ENCODE results near the gene SLC26A3. TPM values are rescaled to one million over a fixed set of nuclear protein-coding genes. Genes with fewer than 3 reads are reported as not detected.

Gene SLC26A3
- total and polyA plus RNA-seq, 2 experiments from 2014 or later: not detected

DNA sequence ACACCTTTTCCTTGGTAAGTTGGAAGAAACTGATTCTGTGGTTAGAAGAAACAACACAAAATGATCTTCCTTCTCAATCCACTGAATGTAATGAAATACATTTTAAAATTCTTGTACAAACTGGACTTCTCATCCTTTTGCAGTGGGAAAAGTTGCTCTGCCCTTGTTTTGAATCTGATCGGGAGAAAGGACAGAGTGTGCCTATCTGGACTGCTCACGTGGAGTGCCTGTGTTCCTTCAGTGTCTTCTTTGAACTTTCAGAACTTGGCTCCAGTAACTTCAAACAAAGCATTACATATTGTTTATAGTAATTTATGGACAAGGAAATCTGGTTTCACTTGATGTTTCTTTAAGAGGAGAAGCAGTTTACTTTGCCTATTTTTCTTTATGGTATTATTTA is 17.1 kb downstream of the SLC26A3 start:
- ATAC-seq: no peak
- H3K4me1 Mint-ChIP-seq: peaks cover 27% of the 10 kb centered on the region

More for the DNA sequence above, 17.1 kb downstream of the SLC26A3 start:
- Histone ChIP-seq H3K36me3 (ENCODE audit: insufficient read depth) (no peaks in the 10 kb centered on the region), H3K9me2 (ENCODE audit: insufficient read depth) (no peaks in the 10 kb centered on the region), H3K4me1 (ENCODE audit: insufficient read depth) (peaks cover 22% of the 10 kb centered on the region), H3K27me3 (ENCODE audit: insufficient read depth) (no peaks in the 10 kb centered on the region), H2AFZ (no peak overlapping the region), H4K20me1 (replicated peaks; ENCODE audit: insufficient read depth) (no peaks in the 10 kb centered on the region), H3K27ac (ENCODE audit: low read depth) (no peak overlapping the region), H3K4me2 (no peak overlapping the region), H3K79me2 (replicated peaks; ENCODE audit: insufficient read depth) (no peaks in the 10 kb centered on the region), H3F3A (replicated peaks; ENCODE audit: low read depth) (no peaks in the 10 kb centered on the region), H3K4me3 (no peak overlapping the region)
- Mint-ChIP-seq H3K4me3 (no peak overlapping the region), H3K27ac (no peak overlapping the region), H3K27me3 (ENCODE audit: insufficient read depth, low read depth, poor library complexity) (peaks cover 2% of the 10 kb centered on the region), H3K36me3 (ENCODE audit: low read depth) (no peaks in the 10 kb centered on the region), H3K9me3 (no peaks in the 10 kb centered on the region; the same call in 2 of the 3 replicates)
- DNase-seq (ENCODE audit: low spot score): no peak
- no peak for TF ChIP-seq EZH2phosphoT487 (IDR thresholded peaks at IDR 0.05; ENCODE audit: unreplicated experiment)
- TF ChIP-seq, protein P1, sequence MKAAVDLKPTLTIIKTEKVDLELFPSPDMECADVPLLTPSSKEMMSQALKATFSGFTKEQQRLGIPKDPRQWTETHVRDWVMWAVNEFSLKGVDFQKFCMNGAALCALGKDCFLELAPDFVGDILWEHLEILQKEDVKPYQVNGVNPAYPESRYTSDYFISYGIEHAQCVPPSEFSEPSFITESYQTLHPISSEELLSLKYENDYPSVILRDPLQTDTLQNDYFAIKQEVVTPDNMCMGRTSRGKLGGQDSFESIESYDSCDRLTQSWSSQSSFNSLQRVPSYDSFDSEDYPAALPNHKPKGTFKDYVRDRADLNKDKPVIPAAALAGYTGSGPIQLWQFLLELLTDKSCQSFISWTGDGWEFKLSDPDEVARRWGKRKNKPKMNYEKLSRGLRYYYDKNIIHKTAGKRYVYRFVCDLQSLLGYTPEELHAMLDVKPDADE (IDR thresholded peaks at IDR 0.05): no peak
- no peak for TF ChIP-seq ZNF114 (CRISPR knock-in tag; IDR thresholded peaks at IDR 0.05)
- TF ChIP-seq, protein P2, sequence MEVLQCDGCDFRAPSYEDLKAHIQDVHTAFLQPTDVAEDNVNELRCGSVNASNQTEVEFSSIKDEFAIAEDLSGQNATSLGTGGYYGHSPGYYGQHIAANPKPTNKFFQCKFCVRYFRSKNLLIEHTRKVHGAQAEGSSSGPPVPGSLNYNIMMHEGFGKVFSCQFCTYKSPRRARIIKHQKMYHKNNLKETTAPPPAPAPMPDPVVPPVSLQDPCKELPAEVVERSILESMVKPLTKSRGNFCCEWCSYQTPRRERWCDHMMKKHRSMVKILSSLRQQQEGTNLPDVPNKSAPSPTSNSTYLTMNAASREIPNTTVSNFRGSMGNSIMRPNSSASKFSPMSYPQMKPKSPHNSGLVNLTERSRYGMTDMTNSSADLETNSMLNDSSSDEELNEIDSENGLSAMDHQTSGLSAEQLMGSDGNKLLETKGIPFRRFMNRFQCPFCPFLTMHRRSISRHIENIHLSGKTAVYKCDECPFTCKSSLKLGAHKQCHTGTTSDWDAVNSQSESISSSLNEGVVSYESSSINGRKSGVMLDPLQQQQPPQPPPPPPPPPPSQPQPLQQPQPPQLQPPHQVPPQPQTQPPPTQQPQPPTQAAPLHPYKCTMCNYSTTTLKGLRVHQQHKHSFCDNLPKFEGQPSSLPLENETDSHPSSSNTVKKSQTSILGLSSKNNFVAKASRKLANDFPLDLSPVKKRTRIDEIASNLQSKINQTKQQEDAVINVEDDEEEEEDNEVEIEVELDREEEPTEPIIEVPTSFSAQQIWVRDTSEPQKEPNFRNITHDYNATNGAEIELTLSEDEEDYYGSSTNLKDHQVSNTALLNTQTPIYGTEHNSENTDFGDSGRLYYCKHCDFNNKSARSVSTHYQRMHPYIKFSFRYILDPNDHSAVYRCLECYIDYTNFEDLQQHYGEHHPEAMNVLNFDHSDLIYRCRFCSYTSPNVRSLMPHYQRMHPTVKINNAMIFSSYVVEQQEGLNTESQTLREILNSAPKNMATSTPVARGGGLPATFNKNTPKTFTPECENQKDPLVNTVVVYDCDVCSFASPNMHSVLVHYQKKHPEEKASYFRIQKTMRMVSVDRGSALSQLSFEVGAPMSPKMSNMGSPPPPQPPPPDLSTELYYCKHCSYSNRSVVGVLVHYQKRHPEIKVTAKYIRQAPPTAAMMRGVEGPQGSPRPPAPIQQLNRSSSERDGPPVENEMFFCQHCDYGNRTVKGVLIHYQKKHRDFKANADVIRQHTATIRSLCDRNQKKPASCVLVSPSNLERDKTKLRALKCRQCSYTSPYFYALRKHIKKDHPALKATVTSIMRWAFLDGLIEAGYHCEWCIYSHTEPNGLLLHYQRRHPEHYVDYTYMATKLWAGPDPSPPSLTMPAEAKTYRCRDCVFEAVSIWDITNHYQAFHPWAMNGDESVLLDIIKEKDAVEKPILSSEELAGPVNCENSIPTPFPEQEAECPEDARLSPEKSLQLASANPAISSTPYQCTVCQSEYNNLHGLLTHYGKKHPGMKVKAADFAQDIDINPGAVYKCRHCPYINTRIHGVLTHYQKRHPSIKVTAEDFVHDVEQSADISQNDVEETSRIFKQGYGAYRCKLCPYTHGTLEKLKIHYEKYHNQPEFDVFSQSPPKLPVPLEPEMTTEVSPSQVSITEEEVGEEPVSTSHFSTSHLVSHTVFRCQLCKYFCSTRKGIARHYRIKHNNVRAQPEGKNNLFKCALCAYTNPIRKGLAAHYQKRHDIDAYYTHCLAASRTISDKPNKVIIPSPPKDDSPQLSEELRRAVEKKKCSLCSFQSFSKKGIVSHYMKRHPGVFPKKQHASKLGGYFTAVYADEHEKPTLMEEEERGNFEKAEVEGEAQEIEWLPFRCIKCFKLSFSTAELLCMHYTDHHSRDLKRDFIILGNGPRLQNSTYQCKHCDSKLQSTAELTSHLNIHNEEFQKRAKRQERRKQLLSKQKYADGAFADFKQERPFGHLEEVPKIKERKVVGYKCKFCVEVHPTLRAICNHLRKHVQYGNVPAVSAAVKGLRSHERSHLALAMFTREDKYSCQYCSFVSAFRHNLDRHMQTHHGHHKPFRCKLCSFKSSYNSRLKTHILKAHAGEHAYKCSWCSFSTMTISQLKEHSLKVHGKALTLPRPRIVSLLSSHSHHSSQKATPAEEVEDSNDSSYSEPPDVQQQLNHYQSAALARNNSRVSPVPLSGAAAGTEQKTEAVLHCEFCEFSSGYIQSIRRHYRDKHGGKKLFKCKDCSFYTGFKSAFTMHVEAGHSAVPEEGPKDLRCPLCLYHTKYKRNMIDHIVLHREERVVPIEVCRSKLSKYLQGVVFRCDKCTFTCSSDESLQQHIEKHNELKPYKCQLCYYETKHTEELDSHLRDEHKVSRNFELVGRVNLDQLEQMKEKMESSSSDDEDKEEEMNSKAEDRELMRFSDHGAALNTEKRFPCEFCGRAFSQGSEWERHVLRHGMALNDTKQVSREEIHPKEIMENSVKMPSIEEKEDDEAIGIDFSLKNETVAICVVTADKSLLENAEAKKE (CRISPR knock-in tag; IDR thresholded peaks at IDR 0.05): no peak
- TF ChIP-seq JUNB (IDR thresholded peaks at IDR 0.05; ENCODE audit: unreplicated experiment): no peak
- no peak for TF ChIP-seq ZNF331 (CRISPR knock-in tag; IDR thresholded peaks at IDR 0.05; ENCODE audit: low read depth)
- TF ChIP-seq NANOG (IDR thresholded peaks at IDR 0.05; ENCODE audit: borderline replicate concordance): no peak
- TF ChIP-seq, protein P3, sequence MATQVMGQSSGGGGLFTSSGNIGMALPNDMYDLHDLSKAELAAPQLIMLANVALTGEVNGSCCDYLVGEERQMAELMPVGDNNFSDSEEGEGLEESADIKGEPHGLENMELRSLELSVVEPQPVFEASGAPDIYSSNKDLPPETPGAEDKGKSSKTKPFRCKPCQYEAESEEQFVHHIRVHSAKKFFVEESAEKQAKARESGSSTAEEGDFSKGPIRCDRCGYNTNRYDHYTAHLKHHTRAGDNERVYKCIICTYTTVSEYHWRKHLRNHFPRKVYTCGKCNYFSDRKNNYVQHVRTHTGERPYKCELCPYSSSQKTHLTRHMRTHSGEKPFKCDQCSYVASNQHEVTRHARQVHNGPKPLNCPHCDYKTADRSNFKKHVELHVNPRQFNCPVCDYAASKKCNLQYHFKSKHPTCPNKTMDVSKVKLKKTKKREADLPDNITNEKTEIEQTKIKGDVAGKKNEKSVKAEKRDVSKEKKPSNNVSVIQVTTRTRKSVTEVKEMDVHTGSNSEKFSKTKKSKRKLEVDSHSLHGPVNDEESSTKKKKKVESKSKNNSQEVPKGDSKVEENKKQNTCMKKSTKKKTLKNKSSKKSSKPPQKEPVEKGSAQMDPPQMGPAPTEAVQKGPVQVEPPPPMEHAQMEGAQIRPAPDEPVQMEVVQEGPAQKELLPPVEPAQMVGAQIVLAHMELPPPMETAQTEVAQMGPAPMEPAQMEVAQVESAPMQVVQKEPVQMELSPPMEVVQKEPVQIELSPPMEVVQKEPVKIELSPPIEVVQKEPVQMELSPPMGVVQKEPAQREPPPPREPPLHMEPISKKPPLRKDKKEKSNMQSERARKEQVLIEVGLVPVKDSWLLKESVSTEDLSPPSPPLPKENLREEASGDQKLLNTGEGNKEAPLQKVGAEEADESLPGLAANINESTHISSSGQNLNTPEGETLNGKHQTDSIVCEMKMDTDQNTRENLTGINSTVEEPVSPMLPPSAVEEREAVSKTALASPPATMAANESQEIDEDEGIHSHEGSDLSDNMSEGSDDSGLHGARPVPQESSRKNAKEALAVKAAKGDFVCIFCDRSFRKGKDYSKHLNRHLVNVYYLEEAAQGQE (IDR thresholded peaks at IDR 0.05; ENCODE audit: unreplicated experiment): no peak
- no peak for TF ChIP-seq POLR2AphosphoS5 (IDR thresholded peaks at IDR 0.05; ENCODE audit: low read depth)
- no peak for TF ChIP-seq EZH2 (IDR thresholded peaks at IDR 0.05; ENCODE audit: low read depth, unreplicated experiment)
- TF ChIP-seq STAT1 (IDR thresholded peaks at IDR 0.05; ENCODE audit: unreplicated experiment): no peak
- TF ChIP-seq CREB1 (CRISPR knock-in tag; IDR thresholded peaks at IDR 0.05; ENCODE audit: low read depth): no peak
- TF ChIP-seq, protein P4, sequence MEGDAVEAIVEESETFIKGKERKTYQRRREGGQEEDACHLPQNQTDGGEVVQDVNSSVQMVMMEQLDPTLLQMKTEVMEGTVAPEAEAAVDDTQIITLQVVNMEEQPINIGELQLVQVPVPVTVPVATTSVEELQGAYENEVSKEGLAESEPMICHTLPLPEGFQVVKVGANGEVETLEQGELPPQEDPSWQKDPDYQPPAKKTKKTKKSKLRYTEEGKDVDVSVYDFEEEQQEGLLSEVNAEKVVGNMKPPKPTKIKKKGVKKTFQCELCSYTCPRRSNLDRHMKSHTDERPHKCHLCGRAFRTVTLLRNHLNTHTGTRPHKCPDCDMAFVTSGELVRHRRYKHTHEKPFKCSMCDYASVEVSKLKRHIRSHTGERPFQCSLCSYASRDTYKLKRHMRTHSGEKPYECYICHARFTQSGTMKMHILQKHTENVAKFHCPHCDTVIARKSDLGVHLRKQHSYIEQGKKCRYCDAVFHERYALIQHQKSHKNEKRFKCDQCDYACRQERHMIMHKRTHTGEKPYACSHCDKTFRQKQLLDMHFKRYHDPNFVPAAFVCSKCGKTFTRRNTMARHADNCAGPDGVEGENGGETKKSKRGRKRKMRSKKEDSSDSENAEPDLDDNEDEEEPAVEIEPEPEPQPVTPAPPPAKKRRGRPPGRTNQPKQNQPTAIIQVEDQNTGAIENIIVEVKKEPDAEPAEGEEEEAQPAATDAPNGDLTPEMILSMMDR (conservative IDR thresholded peaks at IDR 0.05; ENCODE audit: low read depth in 2 of 2): no peak
